ENCODE data around the gene EDN2. TPM values are rescaled to one million over a fixed set of nuclear protein-coding genes. Genes with fewer than 3 reads are reported as not detected.

The EDN2 gene
- total RNA-seq, 5 donors from 2014 or later (not counting 1 experiment from before 2014, with no cell fraction given) = not detected

DNA sequence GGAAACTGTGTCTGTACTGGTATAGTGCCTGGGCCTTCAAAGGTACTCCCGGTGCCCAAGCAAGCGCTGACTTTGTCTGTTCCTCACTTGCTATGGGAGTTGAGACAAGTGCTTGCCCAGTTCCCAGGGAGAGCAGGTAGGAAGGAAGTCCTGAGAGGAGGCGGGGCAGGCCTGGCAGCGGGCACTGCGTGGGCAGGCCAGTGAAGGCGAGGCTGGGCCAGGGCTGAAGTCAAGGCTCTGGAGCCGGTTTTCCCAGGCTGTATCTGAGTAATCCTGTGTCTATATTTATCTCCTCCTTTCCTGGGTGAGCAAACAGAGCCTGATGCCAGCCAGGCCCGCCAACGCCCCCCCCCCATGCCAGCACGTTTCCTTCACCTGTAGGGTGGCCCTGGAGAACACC, 15.9 kb upstream of the EDN2 start:
- POLR2A ChIA-PET = no interaction called here
- CTCF ChIA-PET = interaction anchor here (0.5 to 0.6 kb wide), 2 partner anchors 12 to 207 kb away, joined by 3 read pairs; no protein-coding TSS in a partner anchor
- H3K27ac Mint-ChIP-seq = no peak overlapping the region

DNA sequence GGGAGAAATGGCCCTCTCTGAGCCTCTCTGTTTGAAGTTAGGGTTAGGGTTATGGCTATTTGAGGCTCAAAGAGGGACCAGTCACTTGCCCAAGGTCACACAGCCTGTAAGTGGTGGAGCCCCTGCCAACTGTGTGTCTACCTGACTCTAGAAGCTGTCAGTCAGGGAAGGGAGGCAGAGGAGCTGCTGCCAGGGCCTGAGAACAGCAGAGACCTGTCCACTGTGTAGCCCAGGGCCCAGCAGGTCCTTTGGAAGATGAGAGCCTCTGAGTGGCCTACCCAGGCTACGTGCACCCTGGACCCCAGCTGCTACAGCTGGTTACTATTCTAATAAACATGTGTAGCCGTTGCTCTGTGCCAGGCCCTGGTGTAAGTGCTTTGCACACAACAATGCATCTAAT, 15.1 kb upstream of the EDN2 start:
- Mint-ChIP-seq H3K4me3 (no peak overlapping the region), H3K4me1 (peaks cover 0 to 9% (median 7%) of the 10 kb centered on the region in 3 donors), H3K9me3 (no peaks in the 10 kb centered on the region), H3K27ac (no peak overlapping the region), H3K27me3 (peaks cover 9 to 13% of the 10 kb centered on the region in 2 donors), H3K36me3 (no peaks in the 10 kb centered on the region)
- POLR2A ChIA-PET = no interaction called here
- H3K27ac ChIP-seq (ENCODE audit: low read length) = no peak overlapping the region
- peaks cover 0 to 11% of the 10 kb centered on the region in 2 experiments for H3K4me1 ChIP-seq (ENCODE audit: control insufficient read depth in 1 of 2, extremely low read depth in 1 of 2, insufficient read depth in 2 of 2, low read length in 2 of 2)
- peaks cover 0 to 25% of the 10 kb centered on the region in 2 experiments for H3K27me3 ChIP-seq (replicated peaks in 1 of 2; ENCODE audit: control insufficient read depth in 2 of 2, extremely low read depth in 1 of 2, insufficient read depth in 2 of 2, low read length in 1 of 2)
- 63% methylated on average over 1 of the region's 2 CpGs for WGBS (ENCODE audit: insufficient coverage)
- no peak for DNase-seq
- CTCF ChIA-PET = no interaction called here
- H3K36me3 ChIP-seq (ENCODE audit: control insufficient read depth in 2 of 2, extremely low read depth in 1 of 2, insufficient read depth in 1 of 2, low read length in 1 of 2) = no peaks in the 10 kb centered on the region
- no peak for ATAC-seq (replicated peaks in 1 of 4)
- H3K9me3 ChIP-seq = no peaks in the 10 kb centered on the region
- no peak overlapping the region for H3K4me3 ChIP-seq (ENCODE audit: control insufficient read depth in 1 of 2, extremely low read depth in 1 of 2, low read length in 1 of 2)

More for the DNA sequence above, 15.9 kb upstream of the EDN2 start:
- ATAC-seq (replicated peaks in 1 of 4) (no peak), DNase-seq (no peak)
- Histone ChIP-seq H3K4me1 (ENCODE audit: control insufficient read depth in 1 of 2, extremely low read depth in 1 of 2, insufficient read depth in 2 of 2, low read length in 2 of 2) (peaks cover 0 to 11% of the 10 kb centered on the region in 2 experiments), H3K36me3 (ENCODE audit: control insufficient read depth in 2 of 2, extremely low read depth in 1 of 2, insufficient read depth in 1 of 2, low read length in 1 of 2) (no peaks in the 10 kb centered on the region), H3K27me3 (replicated peaks in 1 of 2; ENCODE audit: control insufficient read depth in 2 of 2, extremely low read depth in 1 of 2, insufficient read depth in 2 of 2, low read length in 1 of 2) (peaks cover 0 to 17% of the 10 kb centered on the region in 2 experiments), H3K27ac (ENCODE audit: low read length) (no peak overlapping the region), H3K4me3 (ENCODE audit: control insufficient read depth in 1 of 2, extremely low read depth in 1 of 2, low read length in 1 of 2) (no peak overlapping the region), H3K9me3 (no peaks in the 10 kb centered on the region)
- Mint-ChIP-seq H3K36me3 (no peaks in the 10 kb centered on the region), H3K4me3 (no peak overlapping the region), H3K27me3 (peaks cover 6 to 9% of the 10 kb centered on the region in 2 donors), H3K4me1 (peaks cover 3 to 7% (median 7%) of the 10 kb centered on the region in 3 donors), H3K9me3 (no peaks in the 10 kb centered on the region)
- 90% methylated on average over 7 of the region's 10 CpGs for WGBS (ENCODE audit: insufficient coverage)

DNA sequence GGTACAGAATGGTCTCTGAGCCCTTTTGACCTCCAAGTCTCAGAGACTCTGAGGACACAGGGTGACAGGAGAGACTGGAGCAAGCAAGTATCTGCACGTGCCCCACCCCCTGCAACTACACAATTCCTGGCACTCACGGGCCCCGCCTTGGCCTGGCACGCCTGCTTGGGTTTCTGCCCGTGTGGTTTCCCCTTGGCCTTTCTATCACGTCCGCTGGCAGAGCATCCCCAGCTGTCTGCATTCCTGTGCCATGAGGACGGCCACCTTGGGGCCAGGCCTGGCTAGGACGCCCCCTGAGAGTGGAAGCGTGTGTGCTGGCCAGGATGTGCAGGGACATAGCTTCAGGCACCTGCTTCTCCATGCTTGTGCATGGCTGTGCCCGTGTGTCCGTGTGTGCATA, 14.3 kb upstream of the EDN2 start:
- Mint-ChIP-seq H3K36me3 (no peaks in the 10 kb centered on the region), H3K27ac (no peak overlapping the region), H3K9me3 (no peaks in the 10 kb centered on the region), H3K4me1 (peaks cover 0 to 9% (median 7%) of the 10 kb centered on the region in 3 donors), H3K27me3 (peaks cover 13 to 17% of the 10 kb centered on the region in 2 donors), H3K4me3 (no peak overlapping the region)
- DNase-seq (no peak), ATAC-seq (replicated peaks in 1 of 4) (no peak)
- Histone ChIP-seq H3K9me3 (no peaks in the 10 kb centered on the region), H3K4me1 (ENCODE audit: control insufficient read depth in 1 of 2, extremely low read depth in 1 of 2, insufficient read depth in 2 of 2, low read length in 2 of 2) (peaks cover 0 to 11% of the 10 kb centered on the region in 2 experiments), H3K36me3 (ENCODE audit: control insufficient read depth in 2 of 2, extremely low read depth in 1 of 2, insufficient read depth in 1 of 2, low read length in 1 of 2) (no peaks in the 10 kb centered on the region), H3K27ac (ENCODE audit: low read length) (no peak overlapping the region), H3K4me3 (ENCODE audit: control insufficient read depth in 1 of 2, extremely low read depth in 1 of 2, low read length in 1 of 2) (no peak overlapping the region), H3K27me3 (replicated peaks in 1 of 2; ENCODE audit: control insufficient read depth in 2 of 2, extremely low read depth in 1 of 2, insufficient read depth in 2 of 2, low read length in 1 of 2) (peaks cover 0 to 33% of the 10 kb centered on the region in 2 experiments)
- CTCF ChIA-PET = no interaction called here
- POLR2A ChIA-PET = no interaction called here
- WGBS (ENCODE audit: insufficient coverage) = 83% methylated on average over 12 of the region's 12 CpGs

DNA sequence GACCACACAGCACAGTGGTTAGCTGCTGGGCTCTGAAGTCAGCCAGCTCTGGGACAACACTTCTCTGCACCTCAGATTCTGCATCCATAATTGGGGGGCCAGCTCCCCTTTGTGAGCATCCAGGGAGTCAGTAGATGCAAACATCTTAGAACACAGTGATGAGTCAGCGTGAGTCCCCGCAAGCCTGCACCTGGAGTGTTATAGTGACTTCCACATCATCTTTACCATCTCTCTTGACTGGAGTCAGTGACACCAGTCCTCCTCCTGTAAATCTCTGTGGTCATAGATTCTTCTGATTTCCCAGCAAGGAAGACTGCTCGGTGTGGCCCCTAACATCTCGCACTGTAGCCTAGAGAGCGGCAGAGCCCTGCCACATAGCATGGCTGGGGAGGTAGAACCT, 13.9 kb upstream of the EDN2 start:
- peaks cover 0 to 11% of the 10 kb centered on the region in 2 experiments for H3K4me1 ChIP-seq (ENCODE audit: control insufficient read depth in 1 of 2, extremely low read depth in 1 of 2, insufficient read depth in 2 of 2, low read length in 2 of 2)
- peaks cover 0 to 9% (median 7%) of the 10 kb centered on the region in 3 donors for H3K4me1 Mint-ChIP-seq
- WGBS (ENCODE audit: insufficient coverage) = 74% methylated on average over 5 of the region's 5 CpGs
- peaks cover 0 to 36% of the 10 kb centered on the region in 2 experiments for H3K27me3 ChIP-seq (replicated peaks in 1 of 2; ENCODE audit: control insufficient read depth in 2 of 2, extremely low read depth in 1 of 2, insufficient read depth in 2 of 2, low read length in 1 of 2)
- no peak overlapping the region for H3K27ac Mint-ChIP-seq
- peaks cover 13 to 17% of the 10 kb centered on the region in 2 donors for H3K27me3 Mint-ChIP-seq
- ATAC-seq (replicated peaks in 1 of 4) = no peak
- ChIA-PET POLR2A (no interaction called here), CTCF (no interaction called here)
- H3K36me3 ChIP-seq (ENCODE audit: control insufficient read depth in 2 of 2, extremely low read depth in 1 of 2, insufficient read depth in 1 of 2, low read length in 1 of 2) = no peaks in the 10 kb centered on the region
- no peaks in the 10 kb centered on the region for H3K9me3 Mint-ChIP-seq
- H3K27ac ChIP-seq (ENCODE audit: low read length) = no peak overlapping the region
- no peak for DNase-seq
- no peaks in the 10 kb centered on the region for H3K9me3 ChIP-seq
- no peak overlapping the region for H3K4me3 Mint-ChIP-seq
- H3K36me3 Mint-ChIP-seq = no peaks in the 10 kb centered on the region
- H3K4me3 ChIP-seq (ENCODE audit: control insufficient read depth in 1 of 2, extremely low read depth in 1 of 2, low read length in 1 of 2) = no peak overlapping the region

DNA sequence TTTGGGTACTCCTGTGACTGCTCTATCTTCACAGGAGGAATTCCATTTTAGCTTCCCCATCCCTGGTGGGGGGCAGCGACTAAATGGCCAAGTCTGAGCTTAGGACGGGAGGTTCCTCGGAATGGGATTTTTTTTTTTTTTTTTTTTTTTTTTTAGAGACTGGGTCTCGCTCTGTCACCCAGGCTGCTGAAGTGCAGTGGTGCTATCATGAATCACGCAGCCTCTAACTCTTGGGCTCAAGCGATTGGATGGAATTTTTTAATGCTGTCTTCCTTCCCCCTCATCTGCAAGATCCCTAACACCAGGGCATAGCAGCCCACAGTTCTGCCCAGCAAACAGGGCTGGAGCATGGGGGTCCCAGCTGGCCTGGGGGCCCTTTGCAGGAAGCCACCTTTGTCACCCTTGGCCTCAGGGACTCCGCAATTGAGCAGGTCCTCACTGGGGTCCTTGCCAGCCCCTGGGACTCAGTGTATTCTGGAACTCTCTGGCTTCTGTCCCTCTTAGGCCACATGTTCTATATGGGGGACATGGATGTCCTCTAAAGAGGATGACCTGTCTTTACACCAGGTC, 13.1 kb upstream of the EDN2 start:
- Mint-ChIP-seq H3K9me3 (no peaks in the 10 kb centered on the region), H3K36me3 (no peaks in the 10 kb centered on the region), H3K27ac (no peak overlapping the region), H3K4me1 (peaks cover 0 to 9% (median 7%) of the 10 kb centered on the region in 3 donors), H3K4me3 (peak overlapping the region in 1 of 3 donors; percentile 52), H3K27me3 (peaks cover 13 to 18% of the 10 kb centered on the region in 2 donors)
- DNase-seq (no peak), ATAC-seq (replicated peaks in 1 of 4) (no peak)
- POLR2A ChIA-PET = no interaction called here
- Histone ChIP-seq H3K4me1 (ENCODE audit: control insufficient read depth in 1 of 2, extremely low read depth in 1 of 2, insufficient read depth in 2 of 2, low read length in 2 of 2) (peaks cover 0 to 11% of the 10 kb centered on the region in 2 experiments), H3K27ac (ENCODE audit: low read length) (no peak overlapping the region), H3K9me3 (no peaks in the 10 kb centered on the region), H3K27me3 (replicated peaks in 1 of 2; ENCODE audit: control insufficient read depth in 2 of 2, extremely low read depth in 1 of 2, insufficient read depth in 2 of 2, low read length in 1 of 2) (peaks cover 0 to 36% of the 10 kb centered on the region in 2 experiments), H3K36me3 (ENCODE audit: control insufficient read depth in 2 of 2, extremely low read depth in 1 of 2, insufficient read depth in 1 of 2, low read length in 1 of 2) (no peaks in the 10 kb centered on the region), H3K4me3 (ENCODE audit: control insufficient read depth in 1 of 2, extremely low read depth in 1 of 2, low read length in 1 of 2) (no peak overlapping the region)
- no CpG with 5 or more reads among the region's 7 CpGs for WGBS (ENCODE audit: insufficient coverage)
- CTCF ChIA-PET = interaction anchor here in 1 of 2 donors (0.5 to 0.6 kb wide), 2 partner anchors 378 to 915 kb away, joined by 3 to 5 read pairs; no protein-coding TSS in a partner anchor

DNA sequence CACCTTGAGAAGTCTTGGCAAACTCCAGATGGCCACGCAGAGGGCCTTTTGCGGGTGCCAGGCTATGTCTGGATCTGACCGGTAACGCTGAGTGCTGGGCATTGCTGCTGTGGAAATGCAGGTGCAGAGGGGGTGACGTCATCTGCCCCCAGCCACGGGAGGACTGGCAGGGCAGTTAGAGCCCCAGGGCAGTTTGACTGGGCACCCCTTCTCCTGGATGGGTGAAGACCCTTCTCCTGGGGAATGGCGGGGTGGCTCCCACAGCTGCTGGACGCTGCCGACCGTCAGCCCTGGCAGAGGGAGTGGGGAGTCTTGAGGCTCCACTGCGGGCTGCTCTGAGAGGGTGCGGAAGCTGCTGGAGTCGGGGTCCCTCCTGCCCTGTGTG, 12.6 kb upstream of the EDN2 start:
- CTCF ChIA-PET = interaction anchor here in 1 of 2 donors (0.5 to 0.6 kb wide), 2 partner anchors 379 to 916 kb away, joined by 3 to 5 read pairs; no protein-coding TSS in a partner anchor
- ATAC-seq (replicated peaks in 1 of 4) (no peak), DNase-seq (no peak)
- H3K4me3 Mint-ChIP-seq = peak overlapping the region; percentile 25 to 52 (median 39)
- H3K27me3 ChIP-seq (replicated peaks in 1 of 2; ENCODE audit: control insufficient read depth in 2 of 2, extremely low read depth in 1 of 2, insufficient read depth in 2 of 2, low read length in 1 of 2) = peaks cover 0 to 36% of the 10 kb centered on the region in 2 experiments
- H3K27ac Mint-ChIP-seq = no peak overlapping the region
- H3K4me1 ChIP-seq (ENCODE audit: control insufficient read depth in 1 of 2, extremely low read depth in 1 of 2, insufficient read depth in 2 of 2, low read length in 2 of 2) = peaks cover 0 to 11% of the 10 kb centered on the region in 2 experiments
- H3K9me3 Mint-ChIP-seq = no peaks in the 10 kb centered on the region
- H3K36me3 ChIP-seq (ENCODE audit: control insufficient read depth in 2 of 2, extremely low read depth in 1 of 2, insufficient read depth in 1 of 2, low read length in 1 of 2) = no peaks in the 10 kb centered on the region
- H3K4me3 ChIP-seq (ENCODE audit: control insufficient read depth in 1 of 2, extremely low read depth in 1 of 2, low read length in 1 of 2) = no peak overlapping the region
- WGBS (ENCODE audit: insufficient coverage) = 97% methylated on average over 5 of the region's 13 CpGs
- peaks cover 0 to 9% (median 7%) of the 10 kb centered on the region in 3 donors for H3K4me1 Mint-ChIP-seq
- peaks cover 13 to 22% of the 10 kb centered on the region in 2 donors for H3K27me3 Mint-ChIP-seq
- no peaks in the 10 kb centered on the region for H3K9me3 ChIP-seq
- H3K36me3 Mint-ChIP-seq = no peaks in the 10 kb centered on the region
- POLR2A ChIA-PET = no interaction called here
- H3K27ac ChIP-seq (ENCODE audit: low read length) = no peak overlapping the region
